ENCODE results near the gene BACH2.
A peak's percentile ranks its signal among the peaks of the same experiment; 100 is the strongest.

The BACH2 gene

DNA sequence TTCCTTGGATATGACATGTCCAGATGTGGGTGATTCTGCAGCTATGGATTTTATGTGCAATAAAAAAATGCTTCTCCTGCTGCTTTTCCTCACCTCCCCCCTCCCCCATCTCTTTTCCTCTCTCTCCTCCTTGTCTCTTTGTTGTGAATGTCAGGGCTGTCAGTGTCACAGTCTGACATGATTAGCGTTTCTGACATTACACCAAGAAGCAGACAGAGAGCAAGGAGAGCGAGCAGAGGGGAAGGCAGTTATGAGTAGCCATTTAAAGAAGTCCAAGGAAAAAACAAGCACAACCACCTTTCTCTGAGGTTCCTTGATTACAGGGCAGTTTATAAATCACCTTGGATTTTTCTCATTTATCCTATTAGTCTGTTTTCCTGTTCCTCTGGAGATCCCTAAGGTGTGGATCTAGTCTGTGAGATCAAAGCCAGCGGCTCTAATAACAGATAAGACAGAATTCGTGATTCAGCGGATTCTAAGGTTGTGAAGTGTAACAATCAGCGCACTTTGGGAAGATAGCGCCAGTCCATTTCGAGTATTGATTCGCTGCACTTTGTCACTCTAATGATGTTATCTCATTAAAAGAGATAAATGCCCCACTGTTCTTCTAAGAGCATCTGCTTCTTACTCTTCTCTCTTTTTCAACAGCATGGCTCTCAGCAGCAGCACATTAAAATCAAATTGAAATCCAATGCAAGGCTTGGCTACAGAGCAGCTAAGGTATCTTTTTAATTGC, 101.4 kb downstream of the BACH2 start:
- no peak for ATAC-seq (ENCODE audit: low read depth)
- H3K27ac ChIP-seq (ENCODE audit: poor library complexity, severe bottlenecking) = no peak overlapping the region
- TF ChIP-seq, protein P1, sequence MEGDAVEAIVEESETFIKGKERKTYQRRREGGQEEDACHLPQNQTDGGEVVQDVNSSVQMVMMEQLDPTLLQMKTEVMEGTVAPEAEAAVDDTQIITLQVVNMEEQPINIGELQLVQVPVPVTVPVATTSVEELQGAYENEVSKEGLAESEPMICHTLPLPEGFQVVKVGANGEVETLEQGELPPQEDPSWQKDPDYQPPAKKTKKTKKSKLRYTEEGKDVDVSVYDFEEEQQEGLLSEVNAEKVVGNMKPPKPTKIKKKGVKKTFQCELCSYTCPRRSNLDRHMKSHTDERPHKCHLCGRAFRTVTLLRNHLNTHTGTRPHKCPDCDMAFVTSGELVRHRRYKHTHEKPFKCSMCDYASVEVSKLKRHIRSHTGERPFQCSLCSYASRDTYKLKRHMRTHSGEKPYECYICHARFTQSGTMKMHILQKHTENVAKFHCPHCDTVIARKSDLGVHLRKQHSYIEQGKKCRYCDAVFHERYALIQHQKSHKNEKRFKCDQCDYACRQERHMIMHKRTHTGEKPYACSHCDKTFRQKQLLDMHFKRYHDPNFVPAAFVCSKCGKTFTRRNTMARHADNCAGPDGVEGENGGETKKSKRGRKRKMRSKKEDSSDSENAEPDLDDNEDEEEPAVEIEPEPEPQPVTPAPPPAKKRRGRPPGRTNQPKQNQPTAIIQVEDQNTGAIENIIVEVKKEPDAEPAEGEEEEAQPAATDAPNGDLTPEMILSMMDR (IDR thresholded peaks at IDR 0.05; ENCODE audit: poor library complexity, severe bottlenecking) = no peak
- H3K27me3 ChIP-seq (ENCODE audit: insufficient read depth, poor library complexity, severe bottlenecking) = no peaks in the 10 kb centered on the region
- H3K4me3 ChIP-seq (ENCODE audit: severe bottlenecking) = no peak overlapping the region
- no peak for DNase-seq (ENCODE audit: low spot score)
- no peaks in the 10 kb centered on the region for H3K36me3 ChIP-seq (ENCODE audit: low read depth)
- H3K4me1 ChIP-seq (ENCODE audit: insufficient read depth, poor library complexity, severe bottlenecking) = peaks cover 4% of the 10 kb centered on the region
- H3K9me3 ChIP-seq (ENCODE audit: severe bottlenecking) = no peaks in the 10 kb centered on the region

GRCh38 chr6:90194371-90194841, 102.2 kb downstream of the BACH2 start:
- H3K4me1 ChIP-seq (ENCODE audit: insufficient read depth, poor library complexity, severe bottlenecking) = peaks cover 4% of the 10 kb centered on the region
- no peak overlapping the region for H3K4me3 ChIP-seq (ENCODE audit: severe bottlenecking)
- DNase-seq (ENCODE audit: low spot score) (no peak), ATAC-seq (ENCODE audit: low read depth) (peak; percentile 70)
- H3K27me3 ChIP-seq (ENCODE audit: insufficient read depth, poor library complexity, severe bottlenecking) = no peaks in the 10 kb centered on the region
- TF ChIP-seq, protein P1 (IDR thresholded peaks at IDR 0.05; ENCODE audit: poor library complexity, severe bottlenecking) = no peak
- no peaks in the 10 kb centered on the region for H3K9me3 ChIP-seq (ENCODE audit: severe bottlenecking)
- H3K36me3 ChIP-seq (ENCODE audit: low read depth) = no peaks in the 10 kb centered on the region
- H3K27ac ChIP-seq (ENCODE audit: poor library complexity, severe bottlenecking) = no peak overlapping the region

- Histone ChIP-seq H3K27me3 (ENCODE audit: insufficient read depth, poor library complexity, severe bottlenecking) (no peaks in the 10 kb centered on the region), H3K4me1 (ENCODE audit: insufficient read depth, poor library complexity, severe bottlenecking) (peaks cover 4% of the 10 kb centered on the region), H3K9me3 (ENCODE audit: severe bottlenecking) (no peaks in the 10 kb centered on the region), H3K36me3 (ENCODE audit: low read depth) (no peaks in the 10 kb centered on the region), H3K4me3 (ENCODE audit: severe bottlenecking) (no peak overlapping the region), H3K27ac (ENCODE audit: poor library complexity, severe bottlenecking) (no peak overlapping the region)
- DNase-seq (ENCODE audit: low spot score) (no peak), ATAC-seq (ENCODE audit: low read depth) (no peak)
- TF ChIP-seq, protein P1 (IDR thresholded peaks at IDR 0.05; ENCODE audit: poor library complexity, severe bottlenecking) = no peak
Observed at GRCh38 chr6:90193359-90193758, 103.3 kb downstream of the BACH2 start.

DNA sequence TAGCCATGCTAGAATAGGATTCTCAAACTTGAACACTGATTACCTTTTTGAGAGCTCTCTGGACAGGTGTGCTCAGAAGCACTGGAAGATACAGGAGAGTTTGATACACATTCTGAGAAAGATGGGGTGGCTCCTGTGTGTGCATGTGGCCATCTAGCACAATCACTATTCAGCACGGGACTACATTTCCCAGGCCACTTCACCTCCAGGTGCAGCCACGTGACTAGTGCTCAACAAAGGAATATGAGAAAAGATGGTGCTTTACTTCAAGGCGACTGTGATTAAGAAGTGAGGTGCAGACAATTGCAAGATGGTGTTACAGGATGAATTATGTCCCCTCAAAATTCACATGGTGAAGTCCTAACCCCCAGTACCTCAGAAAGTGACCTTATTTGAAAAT, 103.8 kb downstream of the BACH2 start:
- Histone ChIP-seq H3K36me3 (ENCODE audit: low read depth) (no peaks in the 10 kb centered on the region), H3K4me1 (ENCODE audit: insufficient read depth, poor library complexity, severe bottlenecking) (peaks cover 6% of the 10 kb centered on the region), H3K27me3 (ENCODE audit: insufficient read depth, poor library complexity, severe bottlenecking) (no peaks in the 10 kb centered on the region), H3K27ac (ENCODE audit: poor library complexity, severe bottlenecking) (no peak overlapping the region), H3K4me3 (ENCODE audit: severe bottlenecking) (no peak overlapping the region), H3K9me3 (ENCODE audit: severe bottlenecking) (no peaks in the 10 kb centered on the region)
- ATAC-seq (ENCODE audit: low read depth) (no peak), DNase-seq (ENCODE audit: low spot score) (no peak)
- TF ChIP-seq, protein P1 (IDR thresholded peaks at IDR 0.05; ENCODE audit: poor library complexity, severe bottlenecking) = no peak

- TF ChIP-seq, protein P1 (IDR thresholded peaks at IDR 0.05; ENCODE audit: poor library complexity, severe bottlenecking) = no peak
- H3K4me1 ChIP-seq (ENCODE audit: insufficient read depth, poor library complexity, severe bottlenecking) = peaks cover 22% of the 10 kb centered on the region
- DNase-seq (ENCODE audit: low spot score) (no peak), ATAC-seq (ENCODE audit: low read depth) (no peak)
- H3K9me3 ChIP-seq (ENCODE audit: severe bottlenecking) = no peaks in the 10 kb centered on the region
- H3K36me3 ChIP-seq (ENCODE audit: low read depth) = no peaks in the 10 kb centered on the region
- no peaks in the 10 kb centered on the region for H3K27me3 ChIP-seq (ENCODE audit: insufficient read depth, poor library complexity, severe bottlenecking)
- no peak overlapping the region for H3K27ac ChIP-seq (ENCODE audit: poor library complexity, severe bottlenecking)
- no peak overlapping the region for H3K4me3 ChIP-seq (ENCODE audit: severe bottlenecking)
Observed at GRCh38 chr6:90190752-90191395, 105.8 kb downstream of the BACH2 start.
